KMS-11 (cell line): ENCODE results near the gene SLC10A7.

Source experiments
- H2AFZ ChIP-seq: fragments of 200-600 bp; sonication (generic); 2 replicates; pipeline ENCODE4 v1.6.1; 2016; ENCODE audit warnings: antibody characterized with exemption, mixed run types, low read depth
- H3K27ac ChIP-seq: fragments of 200-600 bp; sonication (generic); 2 replicates; pipeline ENCODE4 v1.6.1; 2016; ENCODE audit warnings: mild to moderate bottlenecking, mixed run types
- H3K27me3 ChIP-seq: fragments of 200-600 bp; sonication (generic); 2 replicates; pipeline ENCODE4 v1.6.1; 2017; ENCODE audit warnings: mild to moderate bottlenecking, low read depth, mixed run types, moderate library complexity; ENCODE audit not compliant: insufficient read depth
- H3K36me3 ChIP-seq: fragments of 200-600 bp; sonication (generic); 2 replicates; pipeline ENCODE4 v1.6.1; 2017; ENCODE audit warnings: mild to moderate bottlenecking, mixed run types; ENCODE audit not compliant: insufficient read depth
- H3K4me1 ChIP-seq: fragments of 200-600 bp; sonication (generic); 2 replicates; pipeline ENCODE4 v1.6.1; 2016; ENCODE audit warnings: mild to moderate bottlenecking, low read depth, mixed run types; ENCODE audit not compliant: poor library complexity, severe bottlenecking
- H3K4me2 ChIP-seq: fragments of 200-600 bp; sonication (generic); 2 replicates; pipeline ENCODE4 v1.7.0; 2016; ENCODE audit warnings: mild to moderate bottlenecking, mixed run types
- H3K4me3 ChIP-seq: fragments of 200-600 bp; sonication (generic); IDR thresholded peaks from 2 replicates; pipeline ENCODE4 v1.6.1; 2017; ENCODE audit warnings: low read depth, low read length, mixed read lengths; ENCODE audit not compliant: insufficient read depth
- H3K79me2 ChIP-seq: fragments of 200-600 bp; sonication (generic); 2 replicates; pipeline ENCODE4 v1.6.1; 2016; ENCODE audit warnings: low read depth, mixed run types; ENCODE audit not compliant: insufficient read depth
- H3K9ac ChIP-seq: fragments of 200-600 bp; sonication (generic); 2 replicates; pipeline ENCODE4 v1.6.1; 2016; ENCODE audit warnings: mild to moderate bottlenecking, mixed run types
- H4K20me1 ChIP-seq: fragments of 200-600 bp; sonication (generic); 2 replicates; pipeline ENCODE4 v1.6.1; 2016; ENCODE audit warnings: mild to moderate bottlenecking, mixed run types; ENCODE audit not compliant: insufficient read depth
- CTCF ChIP-seq: fragments of 200-600 bp; sonication (generic); conservative IDR thresholded peaks from 2 replicates; pipeline ENCODE4 v1.6.1; 2017; ENCODE audit warnings: low read depth, mild to moderate bottlenecking, antibody characterized with exemption, low read length, moderate library complexity, mixed read lengths

The SLC10A7 gene

GRCh38 chr4:146238107-146238506 is 283.6 kb downstream of the SLC10A7 start:
- H2AFZ ChIP-seq: no peak overlapping the region
- TF ChIP-seq CTCF: no peak
- H3K4me3 ChIP-seq: no peak overlapping the region
- H3K9ac ChIP-seq: no peak overlapping the region
- no peak overlapping the region for H3K4me2 ChIP-seq
- no peaks in the 10 kb centered on the region for H4K20me1 ChIP-seq
- H3K36me3 ChIP-seq: no peaks in the 10 kb centered on the region
- H3K27ac ChIP-seq: no peak overlapping the region
- no peaks in the 10 kb centered on the region for H3K4me1 ChIP-seq
- no peaks in the 10 kb centered on the region for H3K79me2 ChIP-seq
- H3K27me3 ChIP-seq: no peaks in the 10 kb centered on the region

- Histone ChIP-seq H2AFZ (no peak overlapping the region), H3K27me3 (no peaks in the 10 kb centered on the region), H3K27ac (no peak overlapping the region), H4K20me1 (no peaks in the 10 kb centered on the region), H3K4me3 (no peak overlapping the region), H3K9ac (no peak overlapping the region), H3K4me2 (no peak overlapping the region), H3K4me1 (no peaks in the 10 kb centered on the region), H3K36me3 (no peaks in the 10 kb centered on the region), H3K79me2 (no peaks in the 10 kb centered on the region)
- no peak for TF ChIP-seq CTCF
Observed at GRCh38 chr4:146237092-146237491, 284.6 kb downstream of the SLC10A7 start.

- Histone ChIP-seq H3K4me1 (no peaks in the 10 kb centered on the region), H3K4me2 (no peak overlapping the region), H3K4me3 (no peak overlapping the region), H3K36me3 (no peaks in the 10 kb centered on the region), H3K79me2 (no peaks in the 10 kb centered on the region), H3K9ac (no peak overlapping the region), H3K27me3 (no peaks in the 10 kb centered on the region), H4K20me1 (no peaks in the 10 kb centered on the region), H3K27ac (no peak overlapping the region), H2AFZ (no peak overlapping the region)
- no peak for TF ChIP-seq CTCF
Observed at GRCh38 chr4:146236216-146236615, 285.5 kb downstream of the SLC10A7 start.

- Histone ChIP-seq H3K9ac (no peak overlapping the region), H4K20me1 (no peaks in the 10 kb centered on the region), H3K79me2 (no peaks in the 10 kb centered on the region), H3K27me3 (no peaks in the 10 kb centered on the region), H2AFZ (no peak overlapping the region), H3K36me3 (no peaks in the 10 kb centered on the region), H3K27ac (no peak overlapping the region), H3K4me1 (no peaks in the 10 kb centered on the region), H3K4me3 (no peak overlapping the region), H3K4me2 (no peak overlapping the region)
- TF ChIP-seq CTCF: no peak
Observed at GRCh38 chr4:146235654-146236177, 286.0 kb downstream of the SLC10A7 start.
